ENCODE results near the gene WASF2. TPM values are rescaled to one million over a fixed set of nuclear protein-coding genes. Genes with fewer than 3 reads are reported as not detected.

Gene WASF2
- total and polyA plus RNA-seq, 2 of the 13 experiments (the other 11 are each of a cell fraction or from before 2014, with no cell fraction given) = 10.4 to 27.7 TPM

DNA sequence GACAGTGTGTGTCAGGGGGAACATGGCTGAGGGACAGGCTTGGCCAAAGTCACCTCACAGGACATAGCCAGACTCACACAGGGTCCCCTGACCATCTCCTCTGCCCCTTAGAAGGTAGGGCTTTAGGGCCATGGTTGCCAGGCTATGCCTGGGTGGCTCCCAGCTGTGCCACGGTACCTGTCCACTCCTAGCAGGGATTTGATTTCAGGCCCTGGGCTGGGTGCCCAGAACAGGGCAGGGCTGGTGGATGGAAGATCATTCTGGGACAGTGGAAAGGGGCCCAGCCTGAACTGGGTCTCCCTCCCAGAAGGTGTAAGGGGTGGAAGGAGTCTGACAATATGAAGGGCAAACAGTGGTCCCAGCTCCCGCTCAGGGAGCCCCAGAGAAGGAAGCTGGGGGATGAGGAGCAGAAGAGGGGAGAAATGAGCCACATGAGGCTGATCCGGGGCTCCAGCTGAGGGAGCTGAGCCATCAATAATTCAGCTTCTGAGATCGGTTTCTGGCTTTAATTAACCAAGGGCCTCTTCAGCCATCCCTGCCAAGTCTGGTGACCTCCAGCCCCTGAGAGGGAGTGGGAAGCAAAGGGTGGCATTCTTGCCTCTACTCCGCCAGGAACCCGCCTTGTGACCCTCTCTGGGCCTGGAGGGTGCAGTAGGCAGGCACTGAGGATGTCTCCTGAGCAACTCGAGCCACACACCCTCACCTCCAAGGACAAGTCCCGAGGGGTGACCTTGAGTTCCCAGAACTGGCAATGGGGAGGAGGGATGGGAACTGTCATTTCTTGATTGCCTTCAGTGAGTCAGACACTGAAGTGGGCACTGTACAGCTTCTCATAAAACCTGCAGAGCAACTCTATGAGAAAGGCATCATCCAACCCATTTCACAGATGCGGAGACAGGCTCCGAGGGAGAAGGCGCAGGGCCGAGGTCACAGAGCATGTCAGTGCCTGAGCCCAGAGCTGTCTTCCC is 108.9 kb downstream of the WASF2 start (continued):
- TF ChIP-seq, protein P1, sequence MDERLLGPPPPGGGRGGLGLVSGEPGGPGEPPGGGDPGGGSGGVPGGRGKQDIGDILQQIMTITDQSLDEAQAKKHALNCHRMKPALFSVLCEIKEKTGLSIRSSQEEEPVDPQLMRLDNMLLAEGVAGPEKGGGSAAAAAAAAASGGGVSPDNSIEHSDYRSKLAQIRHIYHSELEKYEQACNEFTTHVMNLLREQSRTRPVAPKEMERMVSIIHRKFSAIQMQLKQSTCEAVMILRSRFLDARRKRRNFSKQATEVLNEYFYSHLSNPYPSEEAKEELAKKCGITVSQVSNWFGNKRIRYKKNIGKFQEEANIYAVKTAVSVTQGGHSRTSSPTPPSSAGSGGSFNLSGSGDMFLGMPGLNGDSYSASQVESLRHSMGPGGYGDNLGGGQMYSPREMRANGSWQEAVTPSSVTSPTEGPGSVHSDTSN (CRISPR knock-in tag; IDR thresholded peaks at IDR 0.05) = no peak
- no peak for TF ChIP-seq ZNF292 (CRISPR knock-in tag; IDR thresholded peaks at IDR 0.05; ENCODE audit: borderline replicate concordance, low read depth)
- TF ChIP-seq ZNF556 (CRISPR knock-in tag; IDR thresholded peaks at IDR 0.05; ENCODE audit: borderline replicate concordance) = no peak
- TF ChIP-seq, protein P2, sequence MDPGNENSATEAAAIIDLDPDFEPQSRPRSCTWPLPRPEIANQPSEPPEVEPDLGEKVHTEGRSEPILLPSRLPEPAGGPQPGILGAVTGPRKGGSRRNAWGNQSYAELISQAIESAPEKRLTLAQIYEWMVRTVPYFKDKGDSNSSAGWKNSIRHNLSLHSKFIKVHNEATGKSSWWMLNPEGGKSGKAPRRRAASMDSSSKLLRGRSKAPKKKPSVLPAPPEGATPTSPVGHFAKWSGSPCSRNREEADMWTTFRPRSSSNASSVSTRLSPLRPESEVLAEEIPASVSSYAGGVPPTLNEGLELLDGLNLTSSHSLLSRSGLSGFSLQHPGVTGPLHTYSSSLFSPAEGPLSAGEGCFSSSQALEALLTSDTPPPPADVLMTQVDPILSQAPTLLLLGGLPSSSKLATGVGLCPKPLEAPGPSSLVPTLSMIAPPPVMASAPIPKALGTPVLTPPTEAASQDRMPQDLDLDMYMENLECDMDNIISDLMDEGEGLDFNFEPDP (CRISPR knock-in tag; conservative IDR thresholded peaks at IDR 0.05) = no peak

DNA sequence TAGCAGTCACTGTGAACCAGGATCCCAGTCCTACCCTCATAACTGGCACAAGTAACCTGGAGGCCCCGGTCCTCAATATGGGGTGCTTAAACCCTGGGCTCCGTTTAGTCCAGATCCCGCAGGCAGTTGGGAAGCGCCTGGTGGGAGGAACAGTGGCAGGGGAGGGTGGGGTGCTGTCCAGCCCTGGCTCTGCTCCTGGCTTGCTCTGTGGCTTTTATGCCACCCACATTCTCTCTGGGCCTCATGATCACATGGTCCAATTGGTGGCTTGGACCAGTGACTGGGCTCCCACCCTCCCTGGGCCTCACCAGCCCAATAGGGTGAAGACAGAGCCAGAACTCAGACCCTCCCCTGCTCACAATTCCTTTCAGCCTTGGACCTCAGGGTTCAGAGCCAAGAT is 109.7 kb downstream of the WASF2 start:
- ChIA-PET POLR2A (interaction anchor here (0.6 kb wide), 1 partner anchor 15 kb away, joined by 3 read pairs; no protein-coding TSS in a partner anchor), CTCF (ENCODE audit: low intra/inter-chr PET ratio, low total read pairs) (no interaction called here)
- Histone ChIP-seq H3K27ac (ENCODE audit: extremely low read length, insufficient read depth, low read length) (no peak overlapping the region), H2AFZ (ENCODE audit: low read length) (no peak overlapping the region), H3K9ac (ENCODE audit: insufficient read depth, low read depth, low read length) (no peak overlapping the region), H3K27me3 (ENCODE audit: control insufficient read depth in 1 of 2, insufficient read depth in 2 of 2, low read length in 2 of 2) (peaks cover 10 to 46% of the 10 kb centered on the region in 2 experiments), H3K4me3 (replicated peaks in 1 of 3; ENCODE audit: insufficient read depth in 1 of 3, low read depth in 2 of 3, low read length in 3 of 3) (no peak overlapping the region), H3K4me1 (ENCODE audit: insufficient read depth, low read length) (no peaks in the 10 kb centered on the region), H3K36me3 (replicated peaks in 1 of 2; ENCODE audit: control insufficient read depth in 1 of 2, insufficient read depth in 2 of 2, low read length in 2 of 2) (no peaks in the 10 kb centered on the region), H3K79me2 (ENCODE audit: insufficient read depth, low read length) (no peaks in the 10 kb centered on the region), H4K20me1 (ENCODE audit: insufficient read depth, low read length) (no peaks in the 10 kb centered on the region), H3K9me3 (ENCODE audit: low read length) (no peaks in the 10 kb centered on the region), H3K4me2 (ENCODE audit: low read depth, low read length) (no peak overlapping the region)
- no peak for DNase-seq (ENCODE audit: low spot score)
- BruUV-seq (replicated peaks) = no TSS peak
- WGBS (ENCODE audit: low lambda C conversion rate) = 40% methylated on average over 1 of the region's 4 CpGs
- ATAC-seq = no peak; the same call in 2 of the 3 replicates
- TF ChIP-seq, protein P3, sequence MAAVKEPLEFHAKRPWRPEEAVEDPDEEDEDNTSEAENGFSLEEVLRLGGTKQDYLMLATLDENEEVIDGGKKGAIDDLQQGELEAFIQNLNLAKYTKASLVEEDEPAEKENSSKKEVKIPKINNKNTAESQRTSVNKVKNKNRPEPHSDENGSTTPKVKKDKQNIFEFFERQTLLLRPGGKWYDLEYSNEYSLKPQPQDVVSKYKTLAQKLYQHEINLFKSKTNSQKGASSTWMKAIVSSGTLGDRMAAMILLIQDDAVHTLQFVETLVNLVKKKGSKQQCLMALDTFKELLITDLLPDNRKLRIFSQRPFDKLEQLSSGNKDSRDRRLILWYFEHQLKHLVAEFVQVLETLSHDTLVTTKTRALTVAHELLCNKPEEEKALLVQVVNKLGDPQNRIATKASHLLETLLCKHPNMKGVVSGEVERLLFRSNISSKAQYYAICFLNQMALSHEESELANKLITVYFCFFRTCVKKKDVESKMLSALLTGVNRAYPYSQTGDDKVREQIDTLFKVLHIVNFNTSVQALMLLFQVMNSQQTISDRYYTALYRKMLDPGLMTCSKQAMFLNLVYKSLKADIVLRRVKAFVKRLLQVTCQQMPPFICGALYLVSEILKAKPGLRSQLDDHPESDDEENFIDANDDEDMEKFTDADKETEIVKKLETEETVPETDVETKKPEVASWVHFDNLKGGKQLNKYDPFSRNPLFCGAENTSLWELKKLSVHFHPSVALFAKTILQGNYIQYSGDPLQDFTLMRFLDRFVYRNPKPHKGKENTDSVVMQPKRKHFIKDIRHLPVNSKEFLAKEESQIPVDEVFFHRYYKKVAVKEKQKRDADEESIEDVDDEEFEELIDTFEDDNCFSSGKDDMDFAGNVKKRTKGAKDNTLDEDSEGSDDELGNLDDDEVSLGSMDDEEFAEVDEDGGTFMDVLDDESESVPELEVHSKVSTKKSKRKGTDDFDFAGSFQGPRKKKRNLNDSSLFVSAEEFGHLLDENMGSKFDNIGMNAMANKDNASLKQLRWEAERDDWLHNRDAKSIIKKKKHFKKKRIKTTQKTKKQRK (IDR thresholded peaks at IDR 0.05; ENCODE audit: low read length) = no peak
- TF ChIP-seq, protein P4, sequence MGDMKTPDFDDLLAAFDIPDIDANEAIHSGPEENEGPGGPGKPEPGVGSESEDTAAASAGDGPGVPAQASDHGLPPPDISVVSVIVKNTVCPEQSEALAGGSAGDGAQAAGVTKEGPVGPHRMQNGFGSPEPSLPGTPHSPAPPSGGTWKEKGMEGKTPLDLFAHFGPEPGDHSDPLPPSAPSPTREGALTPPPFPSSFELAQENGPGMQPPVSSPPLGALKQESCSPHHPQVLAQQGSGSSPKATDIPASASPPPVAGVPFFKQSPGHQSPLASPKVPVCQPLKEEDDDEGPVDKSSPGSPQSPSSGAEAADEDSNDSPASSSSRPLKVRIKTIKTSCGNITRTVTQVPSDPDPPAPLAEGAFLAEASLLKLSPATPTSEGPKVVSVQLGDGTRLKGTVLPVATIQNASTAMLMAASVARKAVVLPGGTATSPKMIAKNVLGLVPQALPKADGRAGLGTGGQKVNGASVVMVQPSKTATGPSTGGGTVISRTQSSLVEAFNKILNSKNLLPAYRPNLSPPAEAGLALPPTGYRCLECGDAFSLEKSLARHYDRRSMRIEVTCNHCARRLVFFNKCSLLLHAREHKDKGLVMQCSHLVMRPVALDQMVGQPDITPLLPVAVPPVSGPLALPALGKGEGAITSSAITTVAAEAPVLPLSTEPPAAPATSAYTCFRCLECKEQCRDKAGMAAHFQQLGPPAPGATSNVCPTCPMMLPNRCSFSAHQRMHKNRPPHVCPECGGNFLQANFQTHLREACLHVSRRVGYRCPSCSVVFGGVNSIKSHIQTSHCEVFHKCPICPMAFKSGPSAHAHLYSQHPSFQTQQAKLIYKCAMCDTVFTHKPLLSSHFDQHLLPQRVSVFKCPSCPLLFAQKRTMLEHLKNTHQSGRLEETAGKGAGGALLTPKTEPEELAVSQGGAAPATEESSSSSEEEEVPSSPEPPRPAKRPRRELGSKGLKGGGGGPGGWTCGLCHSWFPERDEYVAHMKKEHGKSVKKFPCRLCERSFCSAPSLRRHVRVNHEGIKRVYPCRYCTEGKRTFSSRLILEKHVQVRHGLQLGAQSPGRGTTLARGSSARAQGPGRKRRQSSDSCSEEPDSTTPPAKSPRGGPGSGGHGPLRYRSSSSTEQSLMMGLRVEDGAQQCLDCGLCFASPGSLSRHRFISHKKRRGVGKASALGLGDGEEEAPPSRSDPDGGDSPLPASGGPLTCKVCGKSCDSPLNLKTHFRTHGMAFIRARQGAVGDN (CRISPR knock-in tag; IDR thresholded peaks at IDR 0.05) = 0 out of 2 replicates have a peak, but pooled peaks have one; percentile 8
- FAIRE-seq = no peak
- intact Hi-C loops (cut with micrococcal nuclease; ENCODE audit: unreplicated experiment) = no loop called here
- in situ Hi-C loops (cut with HindIII; ENCODE audit: extremely low pct_ligation_motif_present, low pct_unique_long_range_greater_than_20kb) = no loop called here
